HUES6 (cell line): ENCODE data around the gene ATP5PD.
"Not testable (repeated sequence)": the region's sequence is repeated elsewhere in the genome, so short reads cannot be mapped to it uniquely, and the experiment has no call there.

Experiments
- H3K27ac ChIP-seq: 2 replicates; pipeline ENCODE4 v1.7.0; 2013; ENCODE audit warnings: low read depth, mild to moderate bottlenecking, low read length, inconsistent platforms
- H3K27me3 ChIP-seq: 2 replicates; pipeline ENCODE4 v1.6.1; 2013; ENCODE audit warnings: low read length; ENCODE audit not compliant: control insufficient read depth, insufficient read depth
- H3K36me3 ChIP-seq: 2 replicates; pipeline ENCODE4 v1.6.1; 2013; ENCODE audit warnings: low read length; ENCODE audit not compliant: control insufficient read depth, insufficient read depth
- H3K4me1 ChIP-seq: 2 replicates; pipeline ENCODE4 v1.6.1; 2013; ENCODE audit warnings: low read length; ENCODE audit not compliant: control insufficient read depth, insufficient read depth
- H3K4me3 ChIP-seq: 2 replicates; pipeline ENCODE4 v1.5.1; 2013; ENCODE audit warnings: low read depth, low read length
- H3K9ac ChIP-seq: one replicate; pipeline ENCODE4 v1.6.1; 2013; ENCODE audit warnings: mild to moderate bottlenecking, low read length
- H3K9me3 ChIP-seq: 2 replicates; pipeline ENCODE4 v1.6.1; 2013; ENCODE audit warnings: low read depth, low read length; ENCODE audit not compliant: control insufficient read depth, insufficient read depth

Gene ATP5PD

DNA sequence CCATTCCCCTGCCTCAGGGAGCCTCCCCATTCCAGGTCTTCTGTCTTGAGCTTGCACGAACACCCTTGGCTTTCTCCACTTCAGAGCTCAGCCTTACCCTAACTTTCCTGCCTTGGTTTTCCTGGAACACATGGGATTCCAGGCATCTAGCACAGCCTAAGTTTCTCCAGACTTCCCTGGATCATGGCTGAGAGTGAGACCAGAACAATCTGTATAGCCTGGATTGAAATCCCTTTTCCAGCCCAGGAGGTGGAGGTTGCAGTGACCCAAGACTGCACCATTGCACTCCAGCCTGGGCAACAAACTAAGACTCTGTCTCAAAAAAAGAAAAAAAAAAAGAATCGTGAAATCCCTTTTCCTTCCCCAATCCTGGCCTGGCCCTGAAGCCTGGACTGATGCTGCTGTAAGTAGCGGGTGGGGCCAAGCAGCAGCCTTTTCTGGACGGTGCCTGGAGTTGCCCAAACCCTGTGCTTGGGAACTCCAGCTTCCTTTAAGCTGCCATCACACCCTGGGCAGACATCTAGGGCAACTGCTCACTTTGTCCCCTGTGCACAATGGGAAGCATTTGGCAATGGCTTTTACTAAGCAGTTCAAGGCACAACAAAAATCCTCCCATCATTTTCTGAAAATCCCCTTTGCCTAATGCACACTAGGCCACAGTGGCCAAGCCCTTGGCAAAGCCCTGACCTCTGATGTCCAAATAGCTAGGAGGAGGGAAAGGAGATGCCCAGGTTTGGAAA lies 29.0 kb upstream of the ATP5PD start:
- Histone ChIP-seq H3K27ac (no peak overlapping the region), H3K36me3 (no peaks in the 10 kb centered on the region), H3K9ac (no peak overlapping the region), H3K9me3 (no peaks in the 10 kb centered on the region), H3K27me3 (no peaks in the 10 kb centered on the region), H3K4me1 (peaks cover 26% of the 10 kb centered on the region), H3K4me3 (no peak overlapping the region)

DNA sequence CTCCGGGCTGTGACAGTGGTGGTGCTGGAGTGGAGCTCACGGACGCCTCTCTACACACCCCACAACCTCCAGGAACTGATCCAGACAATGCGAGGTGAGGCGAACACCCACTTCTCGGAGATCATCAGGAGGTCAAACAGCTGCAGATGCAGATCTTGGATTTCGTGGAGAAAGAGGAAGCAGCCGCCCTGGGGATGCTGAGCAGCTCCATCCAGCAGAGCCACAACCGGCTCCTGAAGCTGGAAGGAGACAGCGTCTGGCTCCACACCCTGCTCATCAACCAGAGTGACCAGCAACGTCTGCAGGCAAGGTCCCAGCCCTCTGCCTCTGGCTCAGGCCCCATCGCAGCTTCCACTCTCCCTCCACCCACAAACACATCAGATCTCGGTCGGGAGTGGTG lies 27.8 kb upstream of the ATP5PD start:
- no peaks in the 10 kb centered on the region for H3K9me3 ChIP-seq
- no peak overlapping the region for H3K9ac ChIP-seq
- no peaks in the 10 kb centered on the region for H3K27me3 ChIP-seq
- H3K4me3 ChIP-seq = no peak overlapping the region
- H3K36me3 ChIP-seq = no peaks in the 10 kb centered on the region
- peaks cover 26% of the 10 kb centered on the region for H3K4me1 ChIP-seq
- no peak overlapping the region for H3K27ac ChIP-seq

DNA sequence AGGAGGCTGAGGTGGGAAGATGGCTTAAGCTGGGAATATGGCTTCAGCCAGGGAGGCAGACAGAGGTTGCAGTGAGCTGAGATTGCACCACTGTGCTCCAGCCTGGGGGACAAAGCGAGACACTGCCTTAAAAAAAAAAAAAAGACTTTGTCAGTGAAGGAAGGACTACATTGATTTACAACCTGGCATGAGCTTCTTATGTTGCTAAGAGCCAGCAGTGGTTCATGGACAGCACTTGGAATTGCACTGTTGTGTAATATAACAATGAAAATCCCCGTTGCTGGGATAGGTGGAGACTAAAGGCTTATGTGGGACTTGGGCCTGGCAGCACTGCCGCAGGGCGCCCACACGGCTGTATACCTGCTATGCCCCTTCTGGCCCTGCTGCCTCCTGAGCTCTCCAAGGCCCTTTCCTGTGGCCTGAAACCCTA lies 26.9 kb upstream of the ATP5PD start:
- Histone ChIP-seq H3K27ac (no peak overlapping the region), H3K27me3 (no peaks in the 10 kb centered on the region), H3K36me3 (no peaks in the 10 kb centered on the region), H3K9me3 (no peaks in the 10 kb centered on the region), H3K9ac (no peak overlapping the region), H3K4me3 (no peak overlapping the region), H3K4me1 (peaks cover 18% of the 10 kb centered on the region)

DNA sequence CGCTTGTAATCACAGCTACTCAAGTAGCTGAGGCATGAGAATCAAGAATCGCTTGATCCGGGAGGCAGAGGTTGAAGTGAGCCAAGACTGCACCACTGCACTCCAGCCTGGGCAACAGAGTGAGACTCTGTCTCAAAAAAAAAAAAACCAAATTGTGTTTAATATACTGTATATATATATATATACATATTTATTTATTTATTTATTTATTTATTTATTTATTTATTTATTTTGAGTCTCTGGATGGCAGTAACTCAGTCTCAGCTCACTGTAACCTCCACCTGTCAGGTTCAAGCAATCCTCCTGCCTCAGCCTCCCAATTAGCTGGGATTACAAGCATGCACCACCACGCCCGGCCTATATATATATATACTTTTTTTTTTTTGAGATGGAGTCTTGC lies 26.1 kb upstream of the ATP5PD start:
- H3K36me3 ChIP-seq, H3K27me3 ChIP-seq, H3K9me3 ChIP-seq, H3K4me3 ChIP-seq, H3K27ac ChIP-seq, H3K9ac ChIP-seq: not testable (repeated sequence)
- peaks cover 11% of the 10 kb centered on the region for H3K4me1 ChIP-seq

DNA sequence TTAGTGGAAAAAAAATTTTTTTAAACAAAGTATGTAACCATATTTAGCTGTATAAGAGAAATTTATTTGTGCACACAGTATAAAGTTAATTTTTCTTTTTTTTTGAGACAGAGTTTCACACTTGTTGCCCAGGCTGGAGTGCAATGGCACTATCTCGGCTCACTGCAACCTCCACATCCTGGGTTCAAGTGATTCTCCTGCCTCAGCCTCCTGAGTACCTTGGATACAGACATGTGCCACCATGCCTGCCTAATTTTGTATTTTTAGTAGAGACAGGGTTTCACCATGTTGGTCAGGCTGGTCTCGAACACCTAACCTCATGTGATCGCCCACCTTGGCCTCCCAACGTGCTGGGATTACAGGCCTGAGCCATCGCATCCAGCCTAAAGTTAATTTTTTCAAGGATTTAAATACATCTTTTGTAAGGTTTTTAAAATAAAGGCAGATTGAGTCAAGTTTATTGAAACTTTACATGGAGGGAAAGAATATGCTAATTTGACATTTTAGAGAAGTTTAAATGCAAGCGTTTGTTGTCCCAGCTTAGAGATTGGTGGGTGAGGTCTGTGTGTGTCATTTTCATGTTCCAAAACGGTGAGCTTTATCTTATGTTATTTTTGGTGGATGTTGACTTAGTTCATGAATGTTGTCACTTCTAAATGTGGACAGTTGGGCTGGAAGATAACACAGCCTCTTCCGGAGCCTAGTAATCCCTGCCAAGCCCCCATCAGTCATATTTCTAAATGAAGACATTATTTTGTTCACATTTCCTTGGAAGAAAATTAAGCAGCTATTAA lies 24.9 kb upstream of the ATP5PD start:
- H3K27me3 ChIP-seq, H3K9me3 ChIP-seq, H3K4me1 ChIP-seq, H3K36me3 ChIP-seq, H3K27ac ChIP-seq, H3K9ac ChIP-seq, H3K4me3 ChIP-seq: not testable (repeated sequence)

DNA sequence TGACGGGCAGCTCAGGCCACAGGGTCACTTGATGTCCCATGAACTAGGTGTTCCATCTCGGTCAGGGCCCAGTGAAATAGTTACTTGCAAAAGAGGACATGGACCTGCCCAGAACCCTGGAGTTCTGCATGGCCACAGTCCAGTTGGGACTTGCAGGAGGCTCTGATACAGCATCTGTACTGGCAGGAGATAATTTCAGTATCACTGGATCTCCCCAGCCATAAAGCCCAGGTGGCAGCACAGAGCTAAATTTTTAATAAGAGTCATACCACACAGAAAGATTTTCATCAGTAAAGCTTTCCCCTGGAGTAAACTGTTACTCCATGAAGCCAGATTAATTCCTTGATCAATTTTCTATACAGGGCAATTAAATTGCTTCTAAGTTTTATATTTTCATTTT lies 23.0 kb upstream of the ATP5PD start:
- no peaks in the 10 kb centered on the region for H3K27me3 ChIP-seq
- no peak overlapping the region for H3K4me3 ChIP-seq

DNA sequence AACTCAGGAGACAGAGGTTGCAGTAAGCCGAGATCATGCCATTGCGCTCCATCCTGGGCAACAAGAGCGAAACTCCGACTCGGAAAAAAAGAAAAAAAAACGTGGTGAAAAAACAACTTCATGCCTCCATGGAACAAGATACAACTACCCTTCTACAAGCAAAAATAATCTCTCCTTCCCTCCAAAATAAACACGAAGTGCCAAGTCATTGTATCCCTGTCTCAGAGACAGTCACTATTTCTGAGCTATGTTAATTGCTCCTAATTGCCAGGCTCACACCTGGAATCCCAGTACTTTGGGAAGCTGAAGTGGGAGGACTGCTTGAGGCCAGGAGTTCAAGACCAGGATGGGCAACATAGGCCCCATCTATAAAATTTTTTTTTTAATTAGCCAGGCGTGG lies 22.0 kb upstream of the ATP5PD start:
- no peaks in the 10 kb centered on the region for H3K9me3 ChIP-seq
- no peak overlapping the region for H3K9ac ChIP-seq
- no peak overlapping the region for H3K4me3 ChIP-seq
- H3K4me1 ChIP-seq = no peaks in the 10 kb centered on the region
- H3K36me3 ChIP-seq = peaks cover 19% of the 10 kb centered on the region
- H3K27me3 ChIP-seq = no peaks in the 10 kb centered on the region
- no peak overlapping the region for H3K27ac ChIP-seq

More for the DNA sequence above, 23.0 kb upstream of the ATP5PD start:
- H3K36me3 ChIP-seq = peaks cover 9% of the 10 kb centered on the region
- H3K4me1 ChIP-seq = no peaks in the 10 kb centered on the region
- H3K9ac ChIP-seq = no peak overlapping the region
- no peaks in the 10 kb centered on the region for H3K9me3 ChIP-seq
- H3K27ac ChIP-seq = no peak overlapping the region

DNA sequence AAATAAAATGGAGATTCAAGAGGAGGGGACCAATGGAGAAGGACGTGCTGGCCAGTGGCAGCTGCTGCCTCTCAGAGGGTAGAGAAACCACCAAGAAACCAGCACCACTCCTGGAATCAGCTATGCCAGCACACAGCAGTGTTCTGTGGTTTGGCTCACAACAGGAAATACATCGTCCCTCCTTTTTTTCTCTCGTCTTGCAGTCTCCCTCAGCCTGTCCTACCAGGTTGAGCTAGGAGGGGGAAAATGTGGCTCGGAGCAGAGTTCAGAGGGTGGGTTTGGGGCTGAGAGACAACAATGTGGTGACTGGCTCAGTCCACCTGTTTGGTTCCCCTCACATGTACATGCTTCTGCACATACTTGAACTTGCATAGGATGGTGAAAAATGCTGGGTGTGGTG lies 21.1 kb upstream of the ATP5PD start:
- Histone ChIP-seq H3K27ac (no peak overlapping the region), H3K9me3 (no peaks in the 10 kb centered on the region), H3K4me3 (no peak overlapping the region), H3K36me3 (peaks cover 28% of the 10 kb centered on the region), H3K9ac (no peak overlapping the region), H3K27me3 (no peaks in the 10 kb centered on the region), H3K4me1 (no peaks in the 10 kb centered on the region)

DNA sequence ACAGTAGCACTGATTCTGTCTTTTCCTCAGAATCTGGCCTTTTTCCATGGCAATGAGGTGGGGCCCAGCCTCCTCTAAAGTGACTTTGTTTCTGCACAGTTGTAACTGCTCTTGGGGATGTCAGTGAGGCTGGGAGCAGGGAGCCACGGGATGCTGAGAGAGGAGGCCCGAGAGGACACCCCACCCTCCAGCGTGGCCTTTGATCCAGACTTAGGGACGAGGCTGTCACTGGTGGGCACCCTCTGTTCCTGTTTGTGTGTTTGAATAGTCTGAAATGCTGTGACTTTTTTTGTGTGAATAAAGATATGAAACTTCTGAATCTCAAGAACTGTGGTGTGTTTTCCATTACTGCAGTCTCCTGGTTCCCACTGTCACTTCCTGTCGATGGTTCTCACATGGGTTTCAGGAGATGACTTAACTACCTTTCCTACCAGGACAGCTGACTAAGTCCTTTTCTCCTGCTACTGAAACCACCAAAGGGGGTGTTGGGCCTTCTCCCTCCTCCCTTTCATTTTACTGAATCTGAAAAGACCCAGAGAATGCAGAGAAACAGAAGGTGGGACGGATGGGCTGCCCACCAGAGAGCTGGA lies 18.9 kb upstream of the ATP5PD start:
- Histone ChIP-seq H3K9ac (no peak overlapping the region), H3K9me3 (no peaks in the 10 kb centered on the region), H3K36me3 (peaks cover 50% of the 10 kb centered on the region), H3K27me3 (no peaks in the 10 kb centered on the region), H3K27ac (no peak overlapping the region), H3K4me3 (no peak overlapping the region), H3K4me1 (no peaks in the 10 kb centered on the region)

DNA sequence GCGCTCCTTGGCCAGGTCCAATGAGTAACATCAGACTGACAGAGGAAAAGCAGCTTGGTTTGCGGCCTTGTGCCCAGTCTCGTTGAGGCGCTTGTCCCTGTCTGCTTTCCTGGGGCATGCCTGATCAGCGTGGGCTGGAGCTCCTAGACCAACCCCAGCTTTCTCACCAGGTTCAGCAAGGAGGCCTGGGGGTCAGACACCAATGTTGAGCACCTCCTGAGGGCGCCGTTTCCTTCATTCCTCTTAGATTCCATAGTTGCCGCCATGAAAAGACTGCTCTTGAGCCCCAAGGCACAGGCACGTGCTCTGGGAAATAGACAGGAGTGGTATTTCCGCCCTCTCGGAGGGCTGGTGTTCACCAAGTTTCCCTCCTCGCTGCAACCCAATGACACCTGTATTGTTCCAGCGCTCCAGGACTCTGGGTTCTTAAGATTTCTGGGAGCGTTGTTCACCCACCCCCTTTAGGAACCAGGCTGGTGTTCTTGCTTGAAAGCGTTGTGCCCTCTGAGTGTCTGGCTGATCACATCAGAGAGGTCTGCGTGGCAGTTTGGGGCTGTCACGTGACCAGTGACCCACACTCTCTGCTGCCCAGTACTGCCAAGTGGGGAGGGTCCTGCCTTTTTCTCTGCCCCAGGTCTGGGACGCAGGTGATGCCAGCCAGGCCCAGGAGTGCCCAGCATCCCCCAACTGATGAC lies 18.2 kb upstream of the ATP5PD start:
- H3K9ac ChIP-seq = no peak overlapping the region
- no peaks in the 10 kb centered on the region for H3K9me3 ChIP-seq
- no peak overlapping the region for H3K4me3 ChIP-seq
- H3K27me3 ChIP-seq = no peaks in the 10 kb centered on the region
- peaks cover 56% of the 10 kb centered on the region for H3K36me3 ChIP-seq
- no peak overlapping the region for H3K27ac ChIP-seq
- H3K4me1 ChIP-seq = no peaks in the 10 kb centered on the region

DNA sequence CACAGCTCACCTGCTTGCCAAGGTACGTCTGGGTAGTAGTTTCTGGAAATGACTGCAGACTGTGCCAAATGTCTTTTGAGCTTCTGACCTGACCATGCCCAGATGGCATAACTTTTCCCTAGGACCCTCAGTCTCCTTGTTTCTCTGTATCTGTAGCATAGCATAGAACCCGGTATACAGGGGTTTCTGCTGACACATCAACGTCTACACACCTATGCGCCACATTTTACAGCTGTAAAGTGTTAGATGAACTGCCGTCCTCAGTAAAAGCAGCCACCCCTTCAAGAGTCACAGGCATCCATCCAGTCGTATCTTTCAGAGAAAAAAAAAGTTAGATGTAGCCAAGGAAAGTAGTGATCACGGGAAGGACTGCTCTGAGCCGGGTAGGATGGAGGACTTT lies 17.7 kb upstream of the ATP5PD start:
- Histone ChIP-seq H3K4me1 (no peaks in the 10 kb centered on the region), H3K4me3 (no peak overlapping the region), H3K36me3 (peaks cover 62% of the 10 kb centered on the region), H3K9ac (no peak overlapping the region), H3K27me3 (no peaks in the 10 kb centered on the region), H3K27ac (no peak overlapping the region), H3K9me3 (no peaks in the 10 kb centered on the region)
